ENCODE results near the gene NRARP. TPM values are rescaled to one million over a fixed set of nuclear protein-coding genes. Genes with fewer than 3 reads are reported as not detected.

The NRARP gene
- total RNA-seq, 1 experiment from 2014 or later = 32.6 TPM

DNA sequence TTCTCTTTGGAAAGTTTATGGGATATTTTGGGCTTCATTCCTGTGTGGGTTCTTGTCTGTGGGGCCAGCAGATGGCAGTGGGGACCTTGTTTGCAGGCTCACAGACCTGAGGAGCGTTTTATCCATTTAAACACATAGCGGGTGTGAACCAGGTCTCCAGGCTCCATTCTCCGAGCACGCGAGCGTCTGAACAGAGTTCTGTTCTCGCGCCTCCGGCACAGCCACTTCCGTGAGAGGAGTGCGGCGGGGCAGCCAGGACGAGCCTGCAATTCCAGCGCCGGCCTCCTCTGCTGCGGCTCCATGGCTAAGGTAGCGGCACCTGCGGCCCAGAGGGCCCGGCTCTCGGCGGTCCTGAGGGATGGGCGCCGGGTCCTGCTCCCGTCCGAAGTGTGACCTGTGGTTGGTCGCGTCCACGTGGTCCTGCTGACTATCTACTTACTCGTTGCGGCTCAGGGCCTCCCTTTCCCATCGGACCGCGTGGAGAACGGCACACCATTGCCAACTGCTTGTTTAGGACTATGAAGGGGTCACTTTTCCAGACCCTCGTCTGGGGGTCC is 7.3 kb downstream of the NRARP start:
- Mint-ChIP-seq H3K36me3 (ENCODE audit: insufficient read depth, unreplicated experiment) (peaks cover 46% of the 10 kb centered on the region), H3K4me1 (ENCODE audit: low read depth, unreplicated experiment) (peaks cover 27% of the 10 kb centered on the region), H3K27me3 (ENCODE audit: unreplicated experiment) (no peaks in the 10 kb centered on the region), H3K4me3 (ENCODE audit: low read depth, unreplicated experiment) (peak overlapping the region; percentile 57), H3K9me3 (ENCODE audit: low read depth, unreplicated experiment) (no peaks in the 10 kb centered on the region), H3K27ac (ENCODE audit: unreplicated experiment) (peak overlapping the region; percentile 96)
- CTCF ChIA-PET = interaction anchor here (1.5 to 1.7 kb wide), 2 partner anchors 18 to 58 kb away, joined by 6 to 7 read pairs; partner anchors contain the start of gene TOR4A
- no peak for DNase-seq
- no peak for TF ChIP-seq CTCF (IDR thresholded peaks at IDR 0.05; ENCODE audit: unreplicated experiment)
- BruUV-seq (replicated peaks) = no TSS peak
- intact Hi-C loops (cut with micrococcal nuclease; ENCODE audit: unreplicated experiment) = loop anchor here (10.0 kb wide), 1 partner anchor 120 kb away; no protein-coding TSS in a partner anchor

DNA sequence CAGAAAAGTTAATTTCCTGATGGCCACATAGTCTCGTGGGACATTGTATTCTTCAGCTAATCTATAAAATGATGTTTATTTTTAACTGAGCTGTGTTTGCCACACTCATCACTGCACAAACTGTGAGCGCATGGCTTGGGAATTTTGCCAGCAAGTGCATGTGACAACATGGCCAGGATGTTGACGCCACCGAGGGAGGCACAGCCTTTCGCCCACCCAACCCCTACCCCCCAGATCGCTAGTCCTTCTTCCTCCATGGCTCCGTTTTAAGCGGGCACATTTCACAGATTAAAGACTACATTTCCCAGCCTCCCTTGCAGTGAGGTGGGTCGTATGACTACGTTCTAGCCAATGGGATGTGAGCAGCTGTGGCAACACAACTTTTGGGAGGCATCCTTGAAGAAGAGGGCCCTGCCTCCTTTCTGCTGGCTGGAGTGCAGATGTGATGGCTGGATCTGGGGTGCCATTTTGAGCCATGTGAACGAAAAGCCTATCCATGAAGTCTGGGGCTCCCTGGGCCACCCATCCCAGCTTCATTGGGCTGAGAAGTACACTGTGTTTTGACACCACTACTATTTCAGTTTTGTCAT is 7.9 kb downstream of the NRARP start:
- Mint-ChIP-seq H3K36me3 (ENCODE audit: insufficient read depth, unreplicated experiment) (peaks cover 43% of the 10 kb centered on the region), H3K4me1 (ENCODE audit: low read depth, unreplicated experiment) (peaks cover 27% of the 10 kb centered on the region), H3K9me3 (ENCODE audit: low read depth, unreplicated experiment) (no peaks in the 10 kb centered on the region), H3K27ac (ENCODE audit: unreplicated experiment) (peak overlapping the region; percentile 96), H3K27me3 (ENCODE audit: unreplicated experiment) (no peaks in the 10 kb centered on the region), H3K4me3 (ENCODE audit: low read depth, unreplicated experiment) (peak overlapping the region; percentile 57)
- TF ChIP-seq CTCF (IDR thresholded peaks at IDR 0.05; ENCODE audit: unreplicated experiment) = no peak
- CTCF ChIA-PET = interaction anchor here (0.9 to 1.7 kb wide), 4 partner anchors 17 to 147 kb away, joined by 3 to 7 read pairs (median 6); partner anchors contain the start of genes ENTPD8, EXD3, NOXA1 and TOR4A
- intact Hi-C loops (cut with micrococcal nuclease; ENCODE audit: unreplicated experiment) = loop anchor here (10.0 kb wide), 1 partner anchor 121 kb away; no protein-coding TSS in a partner anchor
- TSS peak; percentile 22 for BruUV-seq (replicated peaks)
- peak; percentile 82 for DNase-seq

DNA sequence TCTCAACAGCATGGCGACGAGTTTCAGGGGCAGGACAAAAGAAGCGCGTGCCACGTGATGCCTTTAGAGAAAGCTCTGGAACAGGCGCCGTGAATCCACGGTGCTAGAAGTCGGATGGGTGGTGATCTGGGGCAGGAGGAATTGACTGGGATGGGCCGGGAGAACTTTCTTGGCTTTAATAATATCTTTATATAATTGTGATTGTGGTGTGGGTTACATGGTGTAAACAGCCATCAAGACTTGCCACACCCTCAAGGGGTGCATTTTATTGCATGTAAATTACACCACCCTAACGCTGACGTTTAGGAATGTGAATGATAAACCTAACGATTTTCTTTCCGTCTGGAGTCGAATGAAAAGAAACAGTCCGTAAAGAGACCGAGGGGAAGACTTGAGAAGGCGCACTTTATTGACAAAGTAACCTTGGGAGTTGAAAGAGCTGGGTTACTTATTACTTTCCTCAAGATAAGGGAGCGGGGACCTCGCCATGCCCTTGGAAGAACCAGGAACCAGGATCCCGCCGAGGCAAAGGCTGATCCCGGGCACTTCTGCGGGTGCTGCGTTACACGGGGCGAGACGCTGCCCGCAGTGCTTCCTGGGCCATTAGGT is 8.5 kb downstream of the NRARP start:
- Mint-ChIP-seq H3K27me3 (ENCODE audit: unreplicated experiment) (no peaks in the 10 kb centered on the region), H3K4me1 (ENCODE audit: low read depth, unreplicated experiment) (peaks cover 27% of the 10 kb centered on the region), H3K36me3 (ENCODE audit: insufficient read depth, unreplicated experiment) (peaks cover 37% of the 10 kb centered on the region), H3K4me3 (ENCODE audit: low read depth, unreplicated experiment) (peak overlapping the region; percentile 57), H3K9me3 (ENCODE audit: low read depth, unreplicated experiment) (no peaks in the 10 kb centered on the region), H3K27ac (ENCODE audit: unreplicated experiment) (peak overlapping the region; percentile 96)
- no TSS peak for BruUV-seq (replicated peaks)
- DNase-seq = peak; percentile 84
- TF ChIP-seq CTCF (IDR thresholded peaks at IDR 0.05; ENCODE audit: unreplicated experiment) = no peak
- CTCF ChIA-PET = interaction anchor here (0.7 to 1.7 kb wide), 5 partner anchors 17 to 600 kb away, joined by 3 to 7 read pairs (median 5); partner anchors contain the start of genes ENTPD8, EXD3, NOXA1 and TOR4A
- intact Hi-C loops (cut with micrococcal nuclease; ENCODE audit: unreplicated experiment) = loop anchor here (10.0 kb wide), 1 partner anchor 121 kb away; no protein-coding TSS in a partner anchor

- Mint-ChIP-seq H3K27me3 (ENCODE audit: unreplicated experiment) (no peaks in the 10 kb centered on the region), H3K4me3 (ENCODE audit: low read depth, unreplicated experiment) (peak overlapping the region; percentile 57)
These were observed 9.0 kb downstream of the NRARP start for GRCh38 chr9:137293094-137293481.

More at GRCh38 chr9:137293094-137293481, 9.0 kb downstream of the NRARP start:
- intact Hi-C loops (cut with micrococcal nuclease; ENCODE audit: unreplicated experiment) = loop anchor here (10.0 kb wide), 1 partner anchor 122 kb away; no protein-coding TSS in a partner anchor
- peak overlapping the region; percentile 96 for H3K27ac Mint-ChIP-seq (ENCODE audit: unreplicated experiment)
- H3K36me3 Mint-ChIP-seq (ENCODE audit: insufficient read depth, unreplicated experiment) = peaks cover 35% of the 10 kb centered on the region
- no peak for TF ChIP-seq CTCF (IDR thresholded peaks at IDR 0.05; ENCODE audit: unreplicated experiment)
- DNase-seq = no peak
- CTCF ChIA-PET = interaction anchor here (0.7 to 1.7 kb wide), 4 partner anchors 16 to 600 kb away, joined by 3 to 7 read pairs (median 6); partner anchors contain the start of genes ENTPD8 and TOR4A
- BruUV-seq (replicated peaks) = TSS peak; percentile 65
- no peaks in the 10 kb centered on the region for H3K9me3 Mint-ChIP-seq (ENCODE audit: low read depth, unreplicated experiment)
- H3K4me1 Mint-ChIP-seq (ENCODE audit: low read depth, unreplicated experiment) = peaks cover 27% of the 10 kb centered on the region

All from Calu3 (cell line).